CD1c-positive myeloid dendritic cell (primary cell): Measurements from ENCODE around the gene POU3F1.
"Not testable (repeated sequence)": the region's sequence is repeated elsewhere in the genome, so short reads cannot be mapped to it uniquely, and the experiment has no call there.

Experiments
- DNase-seq: peaks from one replicate; pipeline ENCODE4 v3.0.0-alpha.2; 2016; ENCODE audit errors: extremely low spot score

The POU3F1 gene

DNA sequence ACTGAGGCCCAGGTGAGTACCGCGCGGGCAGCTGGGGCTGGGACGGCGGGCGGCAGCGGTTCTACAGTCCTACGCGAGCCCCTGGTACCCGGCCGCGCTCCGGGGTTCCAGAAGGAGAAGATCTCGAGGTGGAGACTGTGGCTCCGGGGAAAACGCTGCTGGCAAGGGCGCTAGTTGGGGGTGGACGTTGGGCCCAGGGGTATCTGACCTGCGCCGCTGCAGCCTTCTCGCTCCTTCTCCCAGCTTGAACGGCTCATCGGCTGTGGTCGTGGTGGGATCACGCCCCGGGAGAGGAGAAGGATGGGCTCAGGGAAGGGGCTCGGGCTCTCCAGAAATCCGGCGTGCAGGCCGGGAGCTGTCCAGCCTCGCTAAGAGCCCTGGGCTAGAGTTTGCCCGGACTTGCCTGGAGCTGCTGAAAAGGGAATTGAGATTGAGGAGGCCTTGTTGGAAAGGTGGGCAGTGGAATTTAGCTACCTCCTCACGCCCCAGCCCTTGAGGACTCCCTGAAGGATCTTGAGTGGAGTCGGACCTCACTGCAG, 1.1 kb upstream of the POU3F1 start:
- DNase-seq = no peak

DNA sequence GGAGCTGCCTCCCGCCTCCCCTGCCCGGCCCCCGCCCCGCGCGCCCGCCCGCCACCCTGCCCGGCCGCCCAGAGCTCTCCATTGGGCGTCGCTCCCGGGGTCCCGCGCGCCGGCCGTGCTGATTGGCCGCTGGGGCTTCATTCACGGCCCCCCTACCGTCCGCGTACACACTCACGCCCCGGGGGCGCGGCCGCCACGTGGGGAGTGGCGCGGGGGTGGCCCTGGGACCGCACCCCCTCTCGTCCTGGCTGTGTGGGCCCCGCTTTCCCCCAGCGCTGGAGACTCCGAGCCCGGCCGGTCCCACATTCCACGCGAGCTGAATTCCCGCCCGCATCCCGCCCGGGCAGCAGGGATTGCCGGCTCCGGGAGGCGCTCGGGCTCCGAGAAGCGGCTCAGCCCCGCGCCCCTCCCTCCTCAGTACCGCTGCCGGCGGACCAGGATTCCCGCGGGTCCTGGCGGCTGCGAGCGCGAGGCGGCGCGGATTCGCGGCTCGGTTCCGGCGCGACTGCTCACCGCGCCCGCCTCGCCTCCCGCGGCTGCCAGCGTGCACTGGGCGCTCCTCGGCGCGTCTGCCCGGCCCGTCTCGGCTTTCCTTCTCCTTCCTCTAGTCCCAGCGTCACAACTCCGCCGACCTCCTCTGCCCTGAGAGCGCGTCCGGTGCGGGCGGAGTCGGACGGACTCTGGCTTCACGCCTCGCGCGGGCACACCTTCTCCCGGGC, 450 bp upstream of the POU3F1 start:
- peak; percentile 70 for DNase-seq

DNA sequence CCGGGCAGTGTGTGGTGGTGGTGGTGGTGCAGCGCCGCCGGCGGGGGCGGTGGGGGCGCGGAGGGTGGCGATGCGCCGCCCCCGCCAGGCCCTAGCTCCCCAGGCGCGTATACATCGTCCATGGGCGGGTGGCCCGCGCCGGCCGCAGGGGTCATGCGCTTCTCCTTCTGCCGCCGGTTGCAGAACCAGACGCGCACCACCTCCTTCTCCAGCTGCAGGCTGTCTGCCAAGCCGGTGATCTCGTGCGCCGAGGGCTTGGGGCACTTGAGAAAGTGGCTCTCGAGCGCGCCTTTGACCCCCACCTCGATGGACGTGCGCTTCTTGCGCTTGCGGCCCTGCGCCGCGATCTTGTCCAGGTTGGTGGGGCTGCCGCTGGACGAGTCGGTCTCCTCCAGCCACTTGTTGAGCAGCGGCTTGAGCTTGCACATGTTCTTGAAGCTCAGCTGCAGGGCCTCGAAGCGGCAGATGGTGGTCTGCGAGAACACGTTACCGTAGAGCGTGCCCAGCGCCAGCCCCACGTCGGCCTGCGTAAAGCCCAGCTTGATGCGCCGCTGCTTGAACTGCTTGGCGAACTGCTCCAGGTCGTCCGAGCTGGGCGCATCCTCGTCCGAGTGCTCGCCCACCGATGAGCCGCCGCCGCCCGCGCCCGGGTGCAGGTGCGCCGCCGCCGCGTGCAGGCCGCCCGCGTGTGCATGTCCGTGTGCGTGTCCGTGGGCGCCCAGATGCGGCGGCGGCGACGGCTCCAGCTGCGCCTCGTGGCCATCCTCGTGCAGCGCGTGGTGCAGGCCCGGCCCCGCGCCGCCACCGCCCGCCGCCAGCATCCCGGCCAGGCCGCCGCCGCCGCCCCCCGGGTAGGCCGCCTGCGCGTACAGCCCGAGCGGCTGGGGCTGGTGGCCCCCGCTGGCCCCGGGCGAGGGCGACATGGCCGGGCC, 926 bp downstream of the POU3F1 start:
- peak; percentile 31 for DNase-seq

- DNase-seq = no peak
These were observed 2.1 kb downstream of the POU3F1 start for GRCh38 chr1:38044221-38045215.

DNA sequence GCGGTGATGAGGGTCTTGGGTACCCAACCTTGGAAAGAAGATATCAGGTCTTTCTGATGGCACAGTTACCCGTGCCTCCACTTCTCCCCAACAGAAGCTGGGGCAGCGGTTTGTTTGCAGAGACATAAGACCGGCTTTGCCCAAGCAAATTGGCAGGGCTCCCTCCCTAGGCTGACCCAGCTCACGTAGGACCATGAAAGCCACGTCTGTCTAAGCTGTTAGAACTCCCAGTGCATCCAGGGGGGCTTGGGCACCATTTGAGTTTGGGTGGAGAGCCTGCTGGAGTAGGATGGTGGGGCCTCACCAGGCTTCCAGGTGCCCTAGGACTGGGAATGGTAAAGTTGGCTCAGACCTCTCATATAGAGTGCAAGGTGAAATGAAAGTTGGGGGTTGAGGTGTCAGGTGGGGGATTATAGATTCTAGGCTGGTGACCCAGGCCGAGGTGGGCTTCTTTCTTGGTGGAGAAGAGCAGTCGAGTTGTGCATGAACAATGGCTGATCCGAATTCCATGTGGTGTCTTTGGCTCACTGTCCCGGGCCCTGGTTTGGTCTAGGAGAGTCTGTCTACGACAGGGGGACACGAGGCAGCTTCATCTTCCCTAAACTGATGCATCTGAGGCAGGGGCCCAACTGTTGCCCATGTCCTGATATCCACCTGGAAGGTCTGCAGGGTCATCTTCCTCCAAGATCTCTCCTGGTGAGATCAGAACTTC, 3.4 kb downstream of the POU3F1 start:
- no peak for DNase-seq

DNA sequence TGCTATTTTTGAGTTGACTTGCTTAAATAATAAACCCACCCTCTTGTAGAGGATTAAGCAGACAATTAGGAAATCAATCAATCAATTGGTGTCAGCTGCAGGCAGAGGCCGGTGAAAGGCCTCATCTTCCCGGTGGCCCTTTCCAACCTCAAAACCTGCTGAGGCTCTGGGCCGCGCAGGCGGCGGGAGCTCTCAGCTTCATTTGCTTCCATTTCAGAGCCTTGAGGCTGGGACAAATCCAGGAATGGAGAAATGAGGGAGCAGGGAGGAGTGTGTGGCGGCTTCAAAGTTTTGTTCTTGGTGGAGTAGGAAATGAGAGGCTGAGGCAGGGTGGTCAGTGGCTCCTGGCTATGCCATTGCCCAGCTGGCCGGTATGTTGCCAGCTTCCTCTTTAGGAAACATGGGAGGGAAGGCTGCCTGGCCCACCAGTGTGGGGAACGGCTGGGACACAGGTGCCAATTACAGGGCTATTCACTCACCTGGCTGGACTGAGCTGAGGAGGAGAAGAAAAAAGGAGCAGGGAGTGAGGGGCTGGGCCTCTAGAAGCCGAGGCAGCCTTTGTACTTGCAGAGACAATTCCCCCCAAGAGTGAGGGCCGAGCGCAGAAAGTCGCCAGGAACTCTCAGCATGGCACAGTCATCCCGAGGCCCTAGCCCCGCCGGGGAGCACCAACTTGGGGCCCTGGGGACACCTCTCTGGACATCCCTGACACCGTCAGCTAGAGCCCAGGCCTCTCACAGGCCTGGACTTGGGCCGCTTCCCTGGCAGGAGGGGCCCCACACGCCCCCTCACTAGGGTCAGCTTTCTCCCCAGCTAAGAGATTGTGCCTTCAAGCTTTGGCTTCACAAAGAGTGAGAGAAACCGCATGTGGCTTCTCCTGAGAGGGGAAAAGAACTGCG, 4.4 kb downstream of the POU3F1 start:
- no peak for DNase-seq

GRCh38 chr1:38039331-38040088, 7.1 kb downstream of the POU3F1 start:
- DNase-seq = no peak

GRCh38 chr1:38038861-38039260, 7.7 kb downstream of the POU3F1 start:
- DNase-seq = no peak

DNA sequence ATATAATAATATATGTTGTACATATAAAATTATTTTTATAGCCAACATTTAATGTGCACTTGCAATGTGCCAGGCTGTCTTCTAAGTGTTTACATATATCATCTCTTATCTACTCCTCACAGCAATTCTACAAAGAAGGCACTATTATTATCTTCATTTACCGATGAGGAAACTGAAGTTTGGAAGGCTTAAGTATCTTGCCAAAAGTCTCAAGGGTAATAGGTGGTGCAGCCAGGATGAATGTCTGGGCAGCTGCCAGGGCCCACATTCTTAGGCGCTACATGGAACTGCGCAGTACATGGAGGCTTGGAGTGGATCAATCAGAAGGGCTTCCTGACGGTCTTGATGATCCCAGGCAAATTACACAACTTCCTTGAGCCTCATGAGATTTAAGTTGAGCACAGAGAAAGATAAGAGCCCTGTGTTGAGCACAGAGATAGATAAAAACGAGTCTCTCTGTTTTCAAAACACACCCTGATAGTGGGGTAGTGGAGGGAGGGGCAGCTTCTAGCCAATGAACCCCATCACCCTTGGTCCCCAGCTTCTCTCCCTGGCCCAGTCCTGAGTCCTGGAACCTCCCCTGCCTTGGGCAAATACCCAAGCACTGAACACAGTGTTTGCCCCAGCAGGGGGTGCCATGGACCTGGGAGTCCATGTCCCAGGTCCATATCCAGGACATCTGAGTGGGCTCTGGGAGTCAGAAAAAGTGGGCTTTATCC, 9.2 kb downstream of the POU3F1 start:
- DNase-seq = peak; percentile 38

DNA sequence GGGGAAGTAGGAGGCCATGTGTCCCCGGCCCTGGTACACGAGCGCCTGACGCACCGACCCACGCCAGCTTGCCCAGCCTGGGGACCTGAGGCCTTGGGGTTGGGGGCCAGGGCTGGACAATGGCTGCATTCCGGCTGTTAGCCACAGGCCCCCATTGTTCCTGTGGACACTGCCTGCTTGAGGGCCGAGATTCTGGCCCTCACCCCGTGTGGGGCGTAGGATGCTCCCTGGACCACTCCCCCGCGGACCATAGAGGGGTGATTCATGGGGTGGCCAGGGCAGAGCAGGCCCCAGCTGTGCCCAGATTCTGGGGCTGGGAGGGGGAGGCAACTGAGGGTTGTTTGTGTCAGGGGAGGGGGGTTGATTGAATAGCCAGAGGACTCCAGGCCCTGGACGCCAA, 11.7 kb downstream of the POU3F1 start:
- no peak for DNase-seq

DNA sequence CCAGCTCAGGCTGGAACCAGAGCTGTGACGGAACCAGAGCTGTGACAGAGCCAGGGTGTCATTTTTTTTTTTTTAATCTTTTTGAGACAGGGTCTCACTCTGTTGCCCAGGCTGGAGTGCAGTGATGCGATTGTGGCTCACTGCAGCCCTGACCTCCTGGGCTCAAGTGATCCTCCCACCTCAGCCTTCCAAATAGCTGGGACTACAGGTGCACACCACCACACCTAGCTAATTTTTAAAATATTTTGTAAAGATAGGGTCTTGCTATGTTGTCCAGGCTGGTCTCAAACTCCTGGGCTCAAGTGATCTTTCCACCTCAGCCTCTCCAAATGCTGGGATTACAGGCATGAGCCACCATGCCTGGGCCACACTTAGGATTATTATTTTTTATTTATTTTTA, 13.6 kb downstream of the POU3F1 start:
- DNase-seq = not testable (repeated sequence)

DNA sequence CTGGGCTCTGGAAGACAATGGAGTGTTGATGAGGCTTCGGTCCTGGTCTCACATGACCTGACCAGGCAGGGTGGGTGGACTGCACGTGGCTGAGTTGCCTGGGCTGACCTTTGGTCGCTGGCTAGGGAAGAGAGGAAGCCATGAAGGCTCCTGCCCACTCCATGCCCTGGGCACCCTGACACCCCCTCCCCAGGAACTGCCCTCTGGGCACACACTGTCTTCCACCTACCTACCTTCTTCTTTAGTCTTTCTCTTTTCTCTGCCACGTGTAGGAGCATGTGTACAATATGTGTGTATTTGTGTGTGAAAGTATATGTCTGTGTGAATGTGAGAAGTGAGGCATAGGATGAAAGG, 15.1 kb downstream of the POU3F1 start:
- DNase-seq = peak; percentile 44

DNA sequence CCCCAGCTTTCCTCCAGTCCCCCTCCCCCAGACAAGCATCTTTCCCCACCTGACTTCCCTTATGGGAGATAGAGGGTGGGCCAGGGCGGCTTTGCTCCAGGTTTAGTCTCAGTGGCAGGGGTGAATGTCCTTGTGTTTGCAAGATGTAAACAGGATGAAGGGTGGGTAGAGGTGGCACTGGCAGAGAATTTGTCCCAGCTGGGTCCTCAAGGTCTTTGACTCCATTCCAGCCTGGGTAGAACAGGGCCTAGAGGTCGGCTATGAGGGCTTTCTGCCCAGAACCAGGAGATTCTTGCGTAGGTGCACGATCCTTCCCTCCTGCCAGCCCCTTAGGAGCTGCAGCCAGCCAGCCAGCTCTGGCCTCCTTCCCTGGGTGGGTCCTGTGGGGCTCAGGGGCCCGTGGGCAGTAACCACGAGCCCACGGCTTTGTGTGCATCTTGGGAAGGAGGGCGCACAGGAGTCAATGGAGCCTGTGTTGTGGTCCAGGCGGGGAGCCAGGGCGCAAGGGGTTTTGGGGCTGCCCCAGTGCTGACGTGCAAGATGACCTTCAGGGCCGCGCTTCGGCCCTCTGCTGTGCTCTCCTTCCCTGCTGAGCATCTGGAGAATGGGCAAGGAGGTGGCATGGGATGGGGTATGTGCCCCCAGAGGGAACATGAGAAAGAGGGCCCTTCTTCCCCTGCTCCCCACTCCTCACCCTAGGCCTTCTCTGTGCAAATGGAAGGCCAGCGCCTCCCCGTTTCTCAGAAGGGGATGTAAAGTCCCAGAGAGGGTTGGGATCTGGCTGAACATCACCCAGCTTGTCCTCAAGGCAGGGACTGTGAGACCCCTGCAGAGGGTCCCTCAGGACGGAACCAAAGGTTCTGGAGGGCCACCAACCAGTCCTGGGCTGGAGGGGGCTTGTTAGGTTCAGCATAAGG, 15.7 kb downstream of the POU3F1 start:
- DNase-seq = no peak

DNA sequence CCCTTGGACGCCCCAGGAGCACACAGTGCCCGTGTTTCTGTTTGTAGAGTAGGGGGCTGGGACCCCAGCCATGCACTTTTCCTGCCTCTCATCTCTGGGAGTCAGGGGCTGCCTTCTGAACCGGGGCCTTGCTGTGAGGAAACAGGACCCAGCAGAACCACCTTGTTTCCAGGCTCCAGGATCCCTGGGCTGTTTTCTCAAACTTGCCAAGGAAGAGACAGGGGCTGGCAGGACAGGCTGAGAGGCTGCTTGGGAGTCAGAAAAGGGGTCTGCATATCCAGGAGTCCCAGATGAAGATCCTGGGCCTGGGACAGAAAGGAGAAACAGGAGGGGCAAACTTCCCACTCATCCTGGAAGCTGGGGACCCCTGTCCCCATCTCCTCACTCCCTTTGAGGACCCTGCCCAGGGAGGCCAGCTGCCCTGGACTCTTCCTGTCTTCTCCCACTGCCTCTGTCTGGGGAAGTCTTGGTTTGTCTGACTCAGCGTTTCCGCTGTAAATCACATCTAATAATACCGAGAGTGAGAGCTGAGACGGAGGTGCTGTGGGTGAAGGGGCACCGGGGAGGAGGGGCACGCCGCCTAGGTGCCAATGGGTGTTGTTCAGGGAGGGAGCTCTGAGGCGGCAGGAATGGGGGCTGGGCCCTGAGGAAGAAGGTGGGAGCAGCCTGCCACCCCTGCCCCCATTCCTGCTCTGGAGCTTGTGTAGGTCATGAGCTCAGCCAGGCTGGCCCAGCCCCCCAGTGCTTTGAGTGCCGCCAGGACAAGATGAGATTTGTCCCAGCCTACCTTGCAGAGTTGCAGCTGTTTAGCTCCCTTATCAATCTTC, 16.7 kb downstream of the POU3F1 start:
- DNase-seq = peak; percentile 51

DNA sequence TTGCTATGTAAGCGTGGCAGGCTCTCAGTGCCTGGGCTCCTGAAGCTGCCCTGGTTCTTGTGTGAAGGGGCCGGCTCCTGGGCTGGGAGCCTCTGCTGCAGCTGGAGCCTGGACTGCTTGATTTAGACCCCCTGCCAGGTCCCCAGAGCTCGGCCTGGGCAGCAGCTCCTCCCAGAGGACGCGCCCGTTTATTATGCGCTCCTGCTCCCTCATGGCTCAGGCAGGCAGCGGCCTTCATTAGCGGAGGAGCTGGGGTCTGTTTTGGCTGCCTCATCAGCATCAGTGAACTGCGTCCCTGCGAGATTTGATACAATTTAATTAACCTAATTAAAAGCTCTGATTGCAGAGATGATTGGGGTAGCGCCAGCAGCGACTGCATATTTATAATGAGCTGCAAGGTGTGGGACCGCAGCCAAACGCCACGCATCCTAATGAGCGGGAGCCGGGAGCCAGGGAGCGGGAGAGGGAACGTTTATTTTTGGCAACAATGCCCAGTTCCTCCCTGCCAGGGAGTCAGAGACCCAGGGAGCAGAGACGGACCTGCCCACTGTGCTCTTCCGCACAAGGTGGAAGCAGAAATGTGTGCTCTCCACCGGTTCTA, 17.4 kb downstream of the POU3F1 start:
- no peak for DNase-seq

DNA sequence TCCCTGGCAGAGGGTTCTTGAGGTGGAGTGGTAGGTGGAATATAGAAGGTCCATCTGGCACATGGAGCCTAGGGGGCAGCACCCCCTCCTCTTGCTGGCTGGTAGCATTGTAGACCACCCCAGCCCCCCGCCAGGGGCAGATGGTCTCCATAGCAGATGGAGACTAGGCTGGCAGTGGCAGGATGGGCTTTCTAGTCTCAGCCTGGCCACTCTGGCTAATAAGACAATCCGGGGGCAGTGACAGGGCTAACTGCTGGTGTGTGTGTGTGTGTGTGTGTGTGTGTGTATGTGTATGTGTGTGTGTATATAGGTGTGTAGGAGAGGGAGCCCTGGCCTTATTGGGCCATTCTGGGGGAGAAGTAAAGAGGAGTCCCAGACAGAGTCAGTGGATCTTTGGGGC, 17.9 kb downstream of the POU3F1 start:
- no peak for DNase-seq
